ENCODE results near the gene BAAT. TPM values are rescaled to one million over a fixed set of nuclear protein-coding genes. Genes with fewer than 3 reads are reported as not detected.

BAAT gene
- total and polyA plus RNA-seq, 2 of the 4 experiments (the other 2 are of a cell fraction) = not detected

- H3K79me1 ChIP-seq (ENCODE audit: low read depth in 1 of 2, low read length in 2 of 2) = no peaks in the 10 kb centered on the region
- no TSS peak for BruUV-seq (replicated peaks)
- no peak overlapping the region for H4K91ac ChIP-seq (ENCODE audit: insufficient read depth, low read depth, low read length)
- no peaks in the 10 kb centered on the region for H3K9me1 ChIP-seq (ENCODE audit: insufficient read depth, low read length)
- H4K20me1 ChIP-seq (ENCODE audit: insufficient read depth, low read length) = no peaks in the 10 kb centered on the region
- H3K9me3 ChIP-seq (ENCODE audit: control insufficient read depth, insufficient read depth, low read length) = peaks cover 3% of the 10 kb centered on the region; the same call in 1 of the 2 replicates
- intact Hi-C loops (cut with micrococcal nuclease) = no loop called here
- H4K5ac ChIP-seq (ENCODE audit: low read depth, low read length) = no peak overlapping the region
- H3K23ac ChIP-seq (ENCODE audit: low read depth, low read length) = no peak overlapping the region
- no peak overlapping the region for H2AK5ac ChIP-seq (ENCODE audit: low read depth, low read length)
- H2AFZ ChIP-seq (replicated peaks; ENCODE audit: low read length, poor library complexity) = no peak overlapping the region
- no peak overlapping the region for H3K4ac ChIP-seq (ENCODE audit: low read depth, low read length)
- H3K18ac ChIP-seq (ENCODE audit: low read depth, low read length) = no peak overlapping the region
- no peaks in the 10 kb centered on the region for H3K36me3 ChIP-seq (ENCODE audit: control insufficient read depth, insufficient read depth, low read length)
- WGBS, 2 experiments (ENCODE audit: extremely low coverage in 2 of 2, insufficient read length in 1 of 2) = no CpG with 5 or more reads among the region's 3 CpGs
- no peak overlapping the region for H3K9ac ChIP-seq (ENCODE audit: low read depth, low read length)
- H3K27ac ChIP-seq (ENCODE audit: insufficient read depth, low read length) = no peak overlapping the region
- H2AK9ac ChIP-seq (replicated peaks; ENCODE audit: low read depth, low read length, poor library complexity) = no peak overlapping the region
- ATAC-seq (ENCODE audit: low read depth) = no peak
- CTCF ChIA-PET = no interaction called here
- no peak for DNase-seq
- H3K27me3 ChIP-seq (ENCODE audit: control insufficient read depth, insufficient read depth, low read length) = no peaks in the 10 kb centered on the region
- no peak overlapping the region for H2BK5ac ChIP-seq (ENCODE audit: low read depth, low read length, poor library complexity, severe bottlenecking)
- no peak overlapping the region for H3K56ac ChIP-seq (ENCODE audit: extremely low read depth, insufficient read depth, low read length)
- in situ Hi-C loops (cut with MboI; ENCODE audit: low sequenced_read_pairs) = no loop called here
- H2BK120ac ChIP-seq (ENCODE audit: low read depth, low read length) = no peak overlapping the region
- no peak overlapping the region for H3K14ac ChIP-seq (replicated peaks; ENCODE audit: low read depth, low read length)
- no peak for TF ChIP-seq MAZ (IDR thresholded peaks at IDR 0.05; ENCODE audit: borderline replicate concordance, low read depth, low read length)
- TF ChIP-seq FOS (IDR thresholded peaks at IDR 0.05; ENCODE audit: low read depth, low read length) = no peak
- no peak for TF ChIP-seq MXI1 (IDR thresholded peaks at IDR 0.05; ENCODE audit: borderline replicate concordance, low read depth, low read length)
- TF ChIP-seq USF2 (IDR thresholded peaks at IDR 0.05; ENCODE audit: low read depth, low read length) = no peak
- no peak for TF ChIP-seq CHD1 (IDR thresholded peaks at IDR 0.05; ENCODE audit: low read depth, low read length)
- no peak for TF ChIP-seq RFX5 (IDR thresholded peaks at IDR 0.05; ENCODE audit: low read depth, low read length)
- TF ChIP-seq SMC3 (IDR thresholded peaks at IDR 0.05; ENCODE audit: low read depth, low read length) = no peak
- TF ChIP-seq POLR2A (IDR thresholded peaks at IDR 0.05; ENCODE audit: low read depth, low read length) = no peak
- TF ChIP-seq RCOR1 (IDR thresholded peaks at IDR 0.05; ENCODE audit: insufficient replicate concordance, low read length) = no peak
- TF ChIP-seq, protein P1, sequence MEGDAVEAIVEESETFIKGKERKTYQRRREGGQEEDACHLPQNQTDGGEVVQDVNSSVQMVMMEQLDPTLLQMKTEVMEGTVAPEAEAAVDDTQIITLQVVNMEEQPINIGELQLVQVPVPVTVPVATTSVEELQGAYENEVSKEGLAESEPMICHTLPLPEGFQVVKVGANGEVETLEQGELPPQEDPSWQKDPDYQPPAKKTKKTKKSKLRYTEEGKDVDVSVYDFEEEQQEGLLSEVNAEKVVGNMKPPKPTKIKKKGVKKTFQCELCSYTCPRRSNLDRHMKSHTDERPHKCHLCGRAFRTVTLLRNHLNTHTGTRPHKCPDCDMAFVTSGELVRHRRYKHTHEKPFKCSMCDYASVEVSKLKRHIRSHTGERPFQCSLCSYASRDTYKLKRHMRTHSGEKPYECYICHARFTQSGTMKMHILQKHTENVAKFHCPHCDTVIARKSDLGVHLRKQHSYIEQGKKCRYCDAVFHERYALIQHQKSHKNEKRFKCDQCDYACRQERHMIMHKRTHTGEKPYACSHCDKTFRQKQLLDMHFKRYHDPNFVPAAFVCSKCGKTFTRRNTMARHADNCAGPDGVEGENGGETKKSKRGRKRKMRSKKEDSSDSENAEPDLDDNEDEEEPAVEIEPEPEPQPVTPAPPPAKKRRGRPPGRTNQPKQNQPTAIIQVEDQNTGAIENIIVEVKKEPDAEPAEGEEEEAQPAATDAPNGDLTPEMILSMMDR (conservative IDR thresholded peaks at IDR 0.05; ENCODE audit: low read depth, low read length) = no peak
- TF ChIP-seq NFE2L2 (IDR thresholded peaks at IDR 0.05; ENCODE audit: low read depth, low read length) = no peak
- no peak for TF ChIP-seq CEBPB (IDR thresholded peaks at IDR 0.05; ENCODE audit: low read depth, low read length)
- TF ChIP-seq MAFK (IDR thresholded peaks at IDR 0.05; ENCODE audit: low read depth, low read length) = no peak
- no peak for TF ChIP-seq RAD21 (IDR thresholded peaks at IDR 0.05; ENCODE audit: low read length)
- TF ChIP-seq BHLHE40 (IDR thresholded peaks at IDR 0.05; ENCODE audit: low read depth, low read length) = no peak
- no peak for TF ChIP-seq ELK1 (IDR thresholded peaks at IDR 0.05; ENCODE audit: borderline replicate concordance, low read depth, low read length)
- dilution Hi-C loops (cut with HindIII; ENCODE audit: low sequenced_read_pairs, unreplicated experiment) = no loop called here
- H4K8ac ChIP-seq (ENCODE audit: low read depth in 2 of 2, low read length in 2 of 2) = no peak overlapping the region
- 0 out of 2 replicates have a peak, but pooled peaks cover 2% of the 10 kb centered on the region for H3K4me1 ChIP-seq (ENCODE audit: control insufficient read depth, insufficient read depth, low read length)
- POLR2A ChIA-PET (ENCODE audit: unreplicated experiment) = no interaction called here
- H3K4me2 ChIP-seq (ENCODE audit: low read depth, low read length) = no peak overlapping the region
- no peak overlapping the region for H2BK15ac ChIP-seq (ENCODE audit: low read depth, low read length)
- no peak overlapping the region for H2BK20ac ChIP-seq (ENCODE audit: low read depth, low read length)
- no peak overlapping the region for H3K4me3 ChIP-seq (ENCODE audit: insufficient read depth, low read depth, low read length)
Observed at GRCh38 chr9:101381118-101381517, 3.7 kb downstream of the BAAT start.

Measured in IMR-90 (cell line).